Hematopoietic multipotent progenitor cell treated with erythropoietin and hydrocortisone succinate and interleukin-3 and kit ligand, for 17 days (in vitro differentiated cells): ENCODE measurements around the gene CERT1.
"Not testable (repeated sequence)": the region's sequence is repeated elsewhere in the genome, so short reads cannot be mapped to it uniquely, and the experiment has no call there.

Experiments
- DNase-seq: peaks from one replicate; pipeline ENCODE4 v3.0.0-alpha.2; 2015; ENCODE audit warnings: low spot score

CERT1 gene

GRCh38 chr5:75348241-75348640, 163.2 kb downstream of the CERT1 start:
- DNase-seq, result no peak

GRCh38 chr5:75342836-75343235, 168.6 kb downstream of the CERT1 start:
- DNase-seq, result no peak

- DNase-seq, result no peak
Measured at GRCh38 chr5:75341934-75342333, 169.5 kb downstream of the CERT1 start.

GRCh38 chr5:75340714-75341478, 170.5 kb downstream of the CERT1 start:
- no peak for DNase-seq

GRCh38 chr5:75338408-75338807, 173.0 kb downstream of the CERT1 start:
- peak; percentile 21 for DNase-seq

GRCh38 chr5:75337366-75338021, 173.9 kb downstream of the CERT1 start:
- DNase-seq, result peak; percentile 45

- DNase-seq, result peak; percentile 98
Measured at GRCh38 chr5:75336615-75337336, 174.7 kb downstream of the CERT1 start, which contains the start of gene HMGCR. TSS of gene HMGCR (plus strand) at chr5:75337220. CDS start at chr5:75342606, 5,386 bp downstream.

GRCh38 chr5:75335952-75336614, 175.3 kb downstream of the CERT1 start:
- DNase-seq, result no peak

GRCh38 chr5:75335486-75335885, 175.9 kb downstream of the CERT1 start:
- no peak for DNase-seq

- not testable (repeated sequence) for DNase-seq
Measured at GRCh38 chr5:75334413-75334812, 177.0 kb downstream of the CERT1 start.

GRCh38 chr5:75333759-75334158, 177.7 kb downstream of the CERT1 start:
- not testable (repeated sequence) for DNase-seq

GRCh38 chr5:75331095-75332090, 180.0 kb downstream of the CERT1 start:
- no peak for DNase-seq

GRCh38 chr5:75330404-75330803, 181.0 kb downstream of the CERT1 start:
- DNase-seq, result no peak
